ENCODE results near the gene TLL2. TPM values are rescaled to one million over a fixed set of nuclear protein-coding genes. Genes with fewer than 3 reads are reported as not detected.

Gene TLL2
- total RNA-seq, 1 experiment from 2014 or later: 0.11 TPM

GRCh38 chr10:96446966-96447596 is 66.6 kb downstream of the TLL2 start:
- no peak for DNase-seq (ENCODE audit: low read depth, low spot score)
- in situ Hi-C loops (cut with HindIII; ENCODE audit: low pct_unique_long_range_greater_than_20kb, low sequenced_read_pairs): no loop called here

DNA sequence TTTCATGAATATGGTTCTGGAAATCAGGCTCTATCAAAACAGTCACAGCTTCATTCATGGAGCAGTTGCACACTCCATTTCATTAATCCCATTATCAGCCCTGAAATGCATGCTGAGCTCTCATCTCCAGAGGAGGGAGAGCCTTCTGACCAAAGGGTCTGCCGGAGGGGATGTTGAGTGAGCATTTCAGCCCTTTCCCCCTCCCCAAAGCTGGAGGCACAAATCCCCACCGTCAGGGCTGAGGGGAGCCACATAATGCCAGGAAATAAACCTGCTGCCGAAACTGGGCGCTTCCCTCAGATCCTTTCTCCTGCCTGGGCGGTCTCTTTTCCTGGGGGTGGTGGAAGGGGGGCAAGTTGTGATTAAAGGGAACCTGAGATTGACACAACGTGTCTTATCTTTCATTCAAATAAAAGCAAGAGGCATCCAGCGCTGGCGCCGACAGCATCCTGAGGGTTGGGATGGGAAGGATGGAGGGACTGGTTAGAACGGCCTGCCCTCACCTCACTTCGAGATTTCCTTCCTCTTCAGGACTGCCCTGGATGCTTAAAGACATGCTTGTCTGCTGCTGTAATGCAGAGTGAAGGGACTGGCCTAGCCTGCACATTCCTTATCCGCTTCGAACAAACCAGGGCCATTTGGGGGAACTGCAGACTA is 71.6 kb downstream of the TLL2 start:
- in situ Hi-C loops (cut with HindIII; ENCODE audit: low pct_unique_long_range_greater_than_20kb, low sequenced_read_pairs): no loop called here
- no peak for DNase-seq (ENCODE audit: low read depth, low spot score)

- in situ Hi-C loops (cut with HindIII; ENCODE audit: low pct_unique_long_range_greater_than_20kb, low sequenced_read_pairs): no loop called here
- no peak for DNase-seq (ENCODE audit: low read depth, low spot score)
Measured at GRCh38 chr10:96441322-96441885, 72.3 kb downstream of the TLL2 start.

- no peak for DNase-seq (ENCODE audit: low read depth, low spot score)
- in situ Hi-C loops (cut with HindIII; ENCODE audit: low pct_unique_long_range_greater_than_20kb, low sequenced_read_pairs): no loop called here
Measured at GRCh38 chr10:96440361-96441292, 73.1 kb downstream of the TLL2 start.

DNA sequence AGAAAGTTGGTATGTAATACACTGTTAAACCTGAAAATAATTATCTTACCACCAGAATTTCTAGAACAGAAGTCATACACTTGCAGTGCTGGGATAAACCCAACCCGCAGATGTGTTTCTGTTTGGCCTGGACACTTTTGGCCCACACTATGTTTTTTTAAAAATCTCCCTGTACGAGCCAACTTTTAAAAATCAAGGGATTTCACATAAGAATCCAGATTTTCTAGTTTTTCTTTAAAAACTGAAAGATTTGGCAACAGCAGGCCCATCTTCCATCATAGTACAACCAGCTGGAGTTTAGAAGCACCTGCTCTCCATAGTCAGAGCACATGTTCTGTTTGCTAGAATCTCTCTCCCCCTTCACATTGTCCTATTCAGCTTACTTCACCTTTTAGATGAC is 74.0 kb downstream of the TLL2 start:
- in situ Hi-C loops (cut with HindIII; ENCODE audit: low pct_unique_long_range_greater_than_20kb, low sequenced_read_pairs): no loop called here
- DNase-seq (ENCODE audit: low read depth, low spot score): no peak

DNA sequence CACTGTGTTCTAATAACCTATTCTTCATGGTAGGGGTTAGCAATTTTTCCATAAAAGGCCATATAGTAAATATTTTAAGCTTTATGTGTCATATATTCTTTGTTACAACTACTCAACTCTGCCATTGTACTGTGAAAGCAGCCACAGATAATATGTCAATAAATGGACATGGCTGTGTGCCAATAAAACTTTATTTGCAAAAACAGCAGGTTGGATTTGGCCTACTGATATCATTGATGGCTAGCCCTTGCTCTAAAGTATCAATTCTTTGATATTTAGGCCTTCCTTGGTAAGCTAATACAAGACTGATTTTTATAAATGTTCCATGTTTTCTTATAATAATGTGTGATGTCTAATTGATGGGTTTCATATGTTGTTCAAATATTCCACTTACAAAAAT is 77.7 kb downstream of the TLL2 start:
- DNase-seq (ENCODE audit: low read depth, low spot score): no peak
- in situ Hi-C loops (cut with HindIII; ENCODE audit: low pct_unique_long_range_greater_than_20kb, low sequenced_read_pairs): no loop called here

DNA sequence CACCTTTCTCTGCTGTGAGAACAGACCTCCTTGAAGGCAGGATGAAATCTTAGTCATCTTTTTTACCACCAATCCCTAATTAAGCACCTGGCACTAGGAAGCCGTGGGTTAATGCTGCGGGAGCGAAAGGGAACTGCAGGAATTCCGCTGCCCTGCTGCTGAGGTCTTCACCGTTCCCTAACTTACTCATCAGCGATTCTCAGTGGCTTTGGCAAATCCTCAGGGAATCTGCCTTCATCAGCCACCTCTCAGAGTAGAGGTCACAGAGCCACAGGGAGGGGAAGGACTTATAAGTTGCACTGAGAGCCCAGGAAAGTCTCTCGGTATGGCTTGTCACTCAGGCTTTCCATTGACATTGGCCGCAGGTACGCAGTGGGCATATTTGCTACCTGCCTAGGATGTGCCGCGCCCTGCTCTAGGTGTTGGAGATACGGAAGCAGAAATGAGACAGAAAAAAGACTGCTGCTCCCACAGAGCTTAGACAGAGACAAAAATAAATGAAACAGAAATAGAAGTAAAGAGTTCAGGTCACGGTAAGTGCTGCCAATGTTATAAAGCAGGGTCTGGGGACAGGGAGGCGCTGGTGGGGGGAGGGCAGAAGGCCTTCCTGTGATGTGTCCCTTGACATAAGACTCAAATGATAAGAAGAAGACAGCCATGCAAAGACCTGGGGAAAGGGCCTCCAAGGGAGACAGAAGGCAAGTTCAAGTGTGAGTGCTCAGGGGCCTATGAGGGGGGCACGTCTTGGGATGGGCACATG is 82.3 kb downstream of the TLL2 start:
- DNase-seq (ENCODE audit: low read depth, low spot score): no peak
- in situ Hi-C loops (cut with HindIII; ENCODE audit: low pct_unique_long_range_greater_than_20kb, low sequenced_read_pairs): no loop called here

DNA sequence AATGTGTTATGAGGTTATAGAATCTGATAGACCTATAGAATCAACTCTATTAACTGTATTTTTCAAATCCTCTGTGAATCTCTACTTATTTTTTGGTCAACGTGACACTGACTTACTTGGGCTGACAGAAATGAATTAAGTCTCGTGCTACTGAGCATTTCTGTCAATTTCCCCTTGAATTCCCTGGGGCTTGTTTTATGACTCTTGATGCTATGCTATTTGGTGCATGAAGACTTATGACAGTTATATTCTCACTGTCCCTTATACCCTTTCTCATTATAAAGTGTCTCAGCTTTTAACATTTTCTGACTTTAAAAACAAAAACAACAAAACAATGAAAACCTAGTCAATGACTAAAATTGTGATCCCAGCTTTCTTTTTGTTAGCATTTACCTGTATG is 86.4 kb downstream of the TLL2 start:
- in situ Hi-C loops (cut with HindIII; ENCODE audit: low pct_unique_long_range_greater_than_20kb, low sequenced_read_pairs): no loop called here
- no peak for DNase-seq (ENCODE audit: low read depth, low spot score)

DNA sequence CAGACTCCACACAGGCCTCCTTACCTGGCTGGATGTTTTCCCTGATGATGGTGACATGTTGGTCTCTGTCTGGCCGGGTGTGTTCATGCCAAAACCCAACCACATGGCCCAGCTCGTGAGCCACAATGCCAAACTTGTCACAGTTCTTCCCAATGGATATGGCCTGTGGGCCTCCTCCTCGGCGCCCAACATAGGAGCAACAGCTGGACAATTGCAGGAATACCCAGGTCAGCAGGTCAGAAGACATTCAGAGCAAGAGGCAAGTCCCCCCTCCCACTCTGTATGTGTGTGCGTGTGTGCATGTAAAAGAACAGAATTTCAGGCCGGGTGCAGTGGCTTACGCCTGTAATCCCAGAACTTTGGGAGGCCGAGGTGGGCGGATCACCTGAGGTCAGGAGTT is 91.2 kb downstream of the TLL2 start:
- DNase-seq (ENCODE audit: low read depth, low spot score): no peak
- in situ Hi-C loops (cut with HindIII; ENCODE audit: low pct_unique_long_range_greater_than_20kb, low sequenced_read_pairs): no loop called here

DNA sequence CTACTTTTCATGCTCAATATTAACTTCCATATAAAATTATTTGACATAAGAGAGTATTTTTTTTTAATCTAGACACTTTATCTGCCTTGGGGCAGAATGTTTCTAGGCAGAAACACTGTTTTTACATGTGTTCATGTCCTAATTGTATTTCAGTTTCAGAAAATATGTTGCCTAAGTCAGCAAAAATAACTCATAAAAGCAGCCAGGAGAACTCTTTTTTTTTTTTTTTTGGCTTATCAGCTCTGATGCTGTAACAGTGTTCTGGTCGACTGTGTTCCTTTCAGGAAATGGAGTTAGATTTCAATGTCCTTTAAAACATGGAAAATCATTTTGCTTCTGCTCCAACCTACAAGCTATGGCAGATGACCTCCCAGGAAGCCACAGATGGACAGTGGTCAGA is 91.7 kb downstream of the TLL2 start:
- DNase-seq (ENCODE audit: low read depth, low spot score): no peak
- in situ Hi-C loops (cut with HindIII; ENCODE audit: low pct_unique_long_range_greater_than_20kb, low sequenced_read_pairs): no loop called here

- in situ Hi-C loops (cut with HindIII; ENCODE audit: low pct_unique_long_range_greater_than_20kb, low sequenced_read_pairs): no loop called here
- DNase-seq (ENCODE audit: low read depth, low spot score): no peak
Measured at GRCh38 chr10:96420228-96421009, 93.3 kb downstream of the TLL2 start.

DNA sequence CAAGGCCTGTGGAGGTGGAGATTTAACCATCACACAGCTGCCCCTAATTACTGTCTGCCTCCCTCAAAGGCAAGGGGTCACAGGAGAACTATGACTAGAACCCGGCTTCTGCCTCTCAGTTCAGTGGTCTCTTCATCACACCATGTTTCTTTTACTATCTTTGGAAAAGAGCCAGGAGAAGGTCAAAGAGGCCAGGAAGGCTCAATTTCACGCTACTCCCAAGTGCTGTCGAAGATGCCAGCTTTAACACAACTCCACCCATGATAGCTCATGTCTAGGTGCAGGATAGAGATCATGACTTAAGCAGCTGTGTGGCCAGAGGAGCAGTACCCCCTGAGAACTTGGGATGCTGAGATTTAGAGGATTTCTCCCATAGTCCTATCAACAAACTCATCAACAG is 94.4 kb downstream of the TLL2 start:
- no peak for DNase-seq (ENCODE audit: low read depth, low spot score)
- in situ Hi-C loops (cut with HindIII; ENCODE audit: low pct_unique_long_range_greater_than_20kb, low sequenced_read_pairs): no loop called here

- no peak for DNase-seq (ENCODE audit: low read depth, low spot score)
- in situ Hi-C loops (cut with HindIII; ENCODE audit: low pct_unique_long_range_greater_than_20kb, low sequenced_read_pairs): no loop called here
Measured at GRCh38 chr10:96418582-96418981, 95.1 kb downstream of the TLL2 start.

DNA sequence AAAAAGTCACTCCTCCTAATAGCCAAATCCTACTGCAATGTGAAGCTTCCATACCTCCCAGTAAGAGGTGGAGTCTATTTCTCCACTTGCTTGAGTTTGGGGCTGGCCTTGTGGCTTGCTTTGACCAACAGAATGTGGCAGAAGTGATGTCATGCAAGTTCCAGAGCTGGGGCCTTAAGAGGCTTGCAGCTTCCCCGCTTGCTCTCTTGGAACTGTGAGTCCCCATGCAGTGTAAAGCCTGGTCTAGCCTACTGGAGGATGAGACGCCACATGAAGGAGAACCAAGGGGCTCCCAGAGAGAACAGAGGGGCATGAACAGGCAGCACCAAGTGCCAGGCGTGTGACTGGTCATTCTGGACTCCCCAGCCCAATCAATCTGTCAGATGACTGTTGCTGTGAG is 96.3 kb downstream of the TLL2 start:
- peak; percentile 46 for DNase-seq (ENCODE audit: low read depth, low spot score)
- in situ Hi-C loops (cut with HindIII; ENCODE audit: low pct_unique_long_range_greater_than_20kb, low sequenced_read_pairs): no loop called here

DNA sequence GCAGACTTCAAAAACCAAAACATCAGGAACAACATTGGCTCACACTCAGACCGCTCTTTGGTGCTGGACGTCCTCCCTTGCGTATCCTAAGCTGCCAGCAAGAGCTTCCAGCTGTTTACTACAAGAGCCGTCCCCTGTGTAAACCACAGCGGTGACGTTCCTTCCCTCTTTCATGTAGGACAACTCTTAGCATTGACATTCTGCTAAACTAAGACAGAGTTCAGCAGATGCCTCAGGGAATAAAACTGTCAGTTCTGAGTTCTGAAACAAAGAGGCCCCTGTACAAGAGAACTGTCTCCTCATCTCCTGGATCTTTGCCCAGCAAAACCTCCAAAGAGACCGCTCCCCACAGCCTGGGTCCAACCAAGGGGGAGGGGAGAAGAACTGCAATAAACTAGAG is 97.1 kb downstream of the TLL2 start:
- DNase-seq (ENCODE audit: low read depth, low spot score): peak; percentile 97
- in situ Hi-C loops (cut with HindIII; ENCODE audit: low pct_unique_long_range_greater_than_20kb, low sequenced_read_pairs): no loop called here

DNA sequence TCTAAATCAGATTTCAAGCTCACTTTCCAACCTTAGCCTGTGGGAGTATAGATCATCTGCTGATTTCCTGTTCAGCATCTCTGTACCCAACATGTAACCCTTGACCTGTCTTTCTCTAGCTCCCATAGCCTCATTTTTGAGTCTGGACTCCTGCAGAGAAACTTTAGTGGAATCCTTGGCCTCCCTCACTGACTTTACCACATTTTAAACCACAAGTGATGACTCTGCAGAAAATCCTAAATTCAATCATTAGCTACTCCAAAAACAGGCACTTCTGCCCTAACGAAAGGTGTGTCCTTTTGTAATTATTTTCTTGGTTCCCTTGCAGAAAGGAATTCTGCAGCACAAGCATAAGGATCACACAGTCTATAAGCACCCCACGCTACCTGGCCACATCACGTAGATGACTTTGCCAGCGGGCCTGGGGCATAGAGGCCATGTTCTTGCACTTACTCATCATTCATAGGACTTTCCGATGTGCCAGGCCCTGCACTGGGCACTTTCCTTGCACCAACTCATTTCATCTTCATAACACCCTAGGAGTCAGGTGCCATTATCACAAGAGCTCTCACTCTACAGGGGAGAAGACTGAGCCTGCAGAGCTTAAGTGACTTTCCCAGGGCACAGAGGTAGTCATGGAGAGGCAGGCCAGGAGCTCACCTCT is 97.7 kb downstream of the TLL2 start:
- no peak for DNase-seq (ENCODE audit: low read depth, low spot score)
- in situ Hi-C loops (cut with HindIII; ENCODE audit: low pct_unique_long_range_greater_than_20kb, low sequenced_read_pairs): no loop called here
